GM21529 (cell line): ENCODE results near the gene LGR5.
A peak's percentile ranks its signal among the peaks of the same experiment; 100 is the strongest.

Experiments used
- ATAC-seq: cut with Tn5 transposase; IDR thresholded peaks from one replicate; pipeline ENCODE4 v1.9.1; 2021; ENCODE audit not compliant: unreplicated experiment

The LGR5 gene

GRCh38 chr12:71438670-71439361 is 782 bp upstream of the LGR5 start:
- ATAC-seq, result no peak

- ATAC-seq, result no peak
Observed at GRCh38 chr12:71439362-71439612, 311 bp upstream of the LGR5 start.

- ATAC-seq, result no peak
Observed at GRCh38 chr12:71440345-71440762, 756 bp downstream of the LGR5 start.

GRCh38 chr12:71440763-71441748 is 1.5 kb downstream of the LGR5 start:
- peak; percentile 55 for ATAC-seq

GRCh38 chr12:71441836-71442566 is 2.4 kb downstream of the LGR5 start:
- no peak for ATAC-seq

- no peak for ATAC-seq
Observed at GRCh38 chr12:71442567-71442931, 3.0 kb downstream of the LGR5 start.

- ATAC-seq, result no peak
Observed at GRCh38 chr12:71445071-71445470, 5.5 kb downstream of the LGR5 start.

GRCh38 chr12:71447691-71448132 is 8.1 kb downstream of the LGR5 start:
- no peak for ATAC-seq

- ATAC-seq, result no peak
Observed at GRCh38 chr12:71448150-71448581, 8.6 kb downstream of the LGR5 start.

- no peak for ATAC-seq
Observed at GRCh38 chr12:71449373-71450070, 9.9 kb downstream of the LGR5 start.

- ATAC-seq, result no peak
Observed at GRCh38 chr12:71452006-71452405, 12.4 kb downstream of the LGR5 start.

GRCh38 chr12:71455028-71455737 is 15.6 kb downstream of the LGR5 start:
- ATAC-seq, result no peak

- ATAC-seq, result no peak
Observed at GRCh38 chr12:71456316-71456715, 16.7 kb downstream of the LGR5 start.

- ATAC-seq, result no peak
Observed at GRCh38 chr12:71456990-71457389, 17.4 kb downstream of the LGR5 start.

GRCh38 chr12:71460318-71460717 is 20.7 kb downstream of the LGR5 start:
- ATAC-seq, result no peak

GRCh38 chr12:71460850-71461609 is 21.4 kb downstream of the LGR5 start:
- ATAC-seq, result no peak

- ATAC-seq, result no peak
Observed at GRCh38 chr12:71461787-71462328, 22.3 kb downstream of the LGR5 start.

- ATAC-seq, result no peak
Observed at GRCh38 chr12:71465796-71466195, 26.2 kb downstream of the LGR5 start.

- ATAC-seq, result no peak
Observed at GRCh38 chr12:71469258-71469750, 29.7 kb downstream of the LGR5 start.
